Measurements from ENCODE around the gene P4HB.

- no peak for TF ChIP-seq POLR2A (IDR thresholded peaks at IDR 0.05)
- TF ChIP-seq CTCF (IDR thresholded peaks at IDR 0.05) = no peak
These were observed 53.1 kb downstream of the P4HB start for GRCh38 chr17:81807210-81807719.

Data from tibial nerve (tissue), 3 donors.